ENCODE results near the gene TMEM52.

The TMEM52 gene

DNA sequence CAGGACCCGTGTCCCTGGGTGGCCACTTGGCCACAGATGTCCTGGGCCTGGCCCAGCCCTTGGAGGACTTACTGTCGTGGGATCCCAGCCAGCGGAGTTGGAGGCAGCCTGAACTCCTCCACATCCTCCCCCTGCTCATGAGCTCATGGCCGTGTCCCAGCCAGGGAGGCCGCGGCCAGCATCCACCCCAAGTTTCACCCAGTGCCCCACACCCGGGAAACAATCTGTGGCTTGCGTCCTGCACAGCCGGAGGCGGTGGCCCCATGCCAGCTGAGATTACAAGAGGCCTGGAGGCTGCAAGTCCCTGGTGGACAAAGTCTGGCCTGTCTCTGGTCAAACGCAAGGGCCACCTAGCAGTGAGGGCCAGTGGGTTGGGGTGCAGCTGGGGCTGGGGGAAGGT is 27.5 kb upstream of the TMEM52 start:
- no peak overlapping the region for H3K27ac ChIP-seq
- TF ChIP-seq, protein P1, sequence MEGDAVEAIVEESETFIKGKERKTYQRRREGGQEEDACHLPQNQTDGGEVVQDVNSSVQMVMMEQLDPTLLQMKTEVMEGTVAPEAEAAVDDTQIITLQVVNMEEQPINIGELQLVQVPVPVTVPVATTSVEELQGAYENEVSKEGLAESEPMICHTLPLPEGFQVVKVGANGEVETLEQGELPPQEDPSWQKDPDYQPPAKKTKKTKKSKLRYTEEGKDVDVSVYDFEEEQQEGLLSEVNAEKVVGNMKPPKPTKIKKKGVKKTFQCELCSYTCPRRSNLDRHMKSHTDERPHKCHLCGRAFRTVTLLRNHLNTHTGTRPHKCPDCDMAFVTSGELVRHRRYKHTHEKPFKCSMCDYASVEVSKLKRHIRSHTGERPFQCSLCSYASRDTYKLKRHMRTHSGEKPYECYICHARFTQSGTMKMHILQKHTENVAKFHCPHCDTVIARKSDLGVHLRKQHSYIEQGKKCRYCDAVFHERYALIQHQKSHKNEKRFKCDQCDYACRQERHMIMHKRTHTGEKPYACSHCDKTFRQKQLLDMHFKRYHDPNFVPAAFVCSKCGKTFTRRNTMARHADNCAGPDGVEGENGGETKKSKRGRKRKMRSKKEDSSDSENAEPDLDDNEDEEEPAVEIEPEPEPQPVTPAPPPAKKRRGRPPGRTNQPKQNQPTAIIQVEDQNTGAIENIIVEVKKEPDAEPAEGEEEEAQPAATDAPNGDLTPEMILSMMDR (IDR thresholded peaks at IDR 0.05) = no peak
- TF ChIP-seq ZFX (IDR thresholded peaks at IDR 0.05; ENCODE audit: borderline replicate concordance) = no peak

DNA sequence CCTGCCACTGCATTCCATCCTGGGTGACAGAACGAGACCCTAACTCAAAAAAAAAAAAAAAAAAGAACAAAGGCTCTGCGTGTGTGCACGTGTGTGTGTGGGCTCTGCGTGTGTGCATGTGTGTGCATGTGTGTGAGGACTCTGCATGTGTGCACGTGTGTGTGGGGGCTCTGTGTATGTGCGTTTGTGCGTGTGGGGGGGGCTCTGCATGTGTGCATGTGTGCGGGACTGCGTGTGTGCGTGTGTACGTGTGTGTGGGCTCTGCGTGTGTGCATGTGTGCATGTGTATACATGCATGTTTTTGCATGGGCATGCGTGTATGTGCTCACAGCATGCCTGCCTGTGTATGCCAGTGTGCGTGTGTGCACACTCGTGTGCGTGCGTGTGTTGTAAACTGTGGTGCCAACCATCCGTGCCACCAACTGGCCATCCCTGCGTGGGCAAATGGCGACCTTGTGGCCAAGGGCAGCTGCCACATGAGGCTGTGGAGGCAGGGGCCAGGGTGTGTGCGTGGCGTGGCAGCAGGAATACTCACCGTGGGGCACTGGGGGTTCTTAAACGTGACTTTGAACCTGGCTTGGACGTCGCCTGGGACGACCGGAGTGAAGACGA is 26.8 kb upstream of the TMEM52 start:
- no peak overlapping the region for H3K27ac ChIP-seq
- no peak for TF ChIP-seq ZFX (IDR thresholded peaks at IDR 0.05; ENCODE audit: borderline replicate concordance)
- TF ChIP-seq, protein P1 (IDR thresholded peaks at IDR 0.05) = no peak

DNA sequence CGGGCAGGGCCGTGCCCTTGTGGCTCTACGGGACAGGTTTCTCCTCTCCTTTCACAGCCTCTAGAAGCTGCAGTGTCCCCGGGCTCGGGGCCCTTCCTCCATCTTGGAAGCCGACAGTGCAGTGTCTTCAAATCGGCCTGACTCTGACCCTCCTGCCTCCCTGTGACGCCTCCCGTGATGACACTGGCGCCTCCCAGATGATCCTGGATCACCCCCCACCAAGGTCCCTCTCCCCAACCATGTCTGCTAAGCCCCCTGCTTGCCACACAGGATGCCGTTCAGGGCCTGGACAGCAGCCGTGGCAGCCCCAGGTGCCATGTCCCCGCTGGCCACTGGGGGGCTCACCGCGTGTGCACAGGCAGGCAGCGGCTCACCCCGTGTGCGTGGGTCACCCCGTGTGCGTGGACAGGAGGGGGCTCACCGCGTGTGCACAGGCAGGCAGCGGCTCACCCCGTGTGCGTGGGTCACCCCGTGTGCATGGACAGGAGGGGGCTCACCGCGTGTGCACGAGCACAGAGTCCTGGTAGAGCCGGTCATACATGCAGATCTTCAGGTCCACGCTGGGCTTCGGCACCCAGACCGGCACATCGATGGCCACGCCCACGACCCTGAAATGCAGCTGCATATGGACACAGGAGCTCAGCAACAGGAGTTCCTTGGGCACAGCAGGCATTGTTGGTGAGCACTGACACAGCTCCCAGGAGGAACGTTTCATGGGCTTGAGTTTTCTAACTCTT is 24.9 kb upstream of the TMEM52 start:
- TF ChIP-seq, protein P1 (IDR thresholded peaks at IDR 0.05) = peak; percentile 91
- no peak for TF ChIP-seq ZFX (IDR thresholded peaks at IDR 0.05; ENCODE audit: borderline replicate concordance)
- H3K27ac ChIP-seq = no peak overlapping the region

DNA sequence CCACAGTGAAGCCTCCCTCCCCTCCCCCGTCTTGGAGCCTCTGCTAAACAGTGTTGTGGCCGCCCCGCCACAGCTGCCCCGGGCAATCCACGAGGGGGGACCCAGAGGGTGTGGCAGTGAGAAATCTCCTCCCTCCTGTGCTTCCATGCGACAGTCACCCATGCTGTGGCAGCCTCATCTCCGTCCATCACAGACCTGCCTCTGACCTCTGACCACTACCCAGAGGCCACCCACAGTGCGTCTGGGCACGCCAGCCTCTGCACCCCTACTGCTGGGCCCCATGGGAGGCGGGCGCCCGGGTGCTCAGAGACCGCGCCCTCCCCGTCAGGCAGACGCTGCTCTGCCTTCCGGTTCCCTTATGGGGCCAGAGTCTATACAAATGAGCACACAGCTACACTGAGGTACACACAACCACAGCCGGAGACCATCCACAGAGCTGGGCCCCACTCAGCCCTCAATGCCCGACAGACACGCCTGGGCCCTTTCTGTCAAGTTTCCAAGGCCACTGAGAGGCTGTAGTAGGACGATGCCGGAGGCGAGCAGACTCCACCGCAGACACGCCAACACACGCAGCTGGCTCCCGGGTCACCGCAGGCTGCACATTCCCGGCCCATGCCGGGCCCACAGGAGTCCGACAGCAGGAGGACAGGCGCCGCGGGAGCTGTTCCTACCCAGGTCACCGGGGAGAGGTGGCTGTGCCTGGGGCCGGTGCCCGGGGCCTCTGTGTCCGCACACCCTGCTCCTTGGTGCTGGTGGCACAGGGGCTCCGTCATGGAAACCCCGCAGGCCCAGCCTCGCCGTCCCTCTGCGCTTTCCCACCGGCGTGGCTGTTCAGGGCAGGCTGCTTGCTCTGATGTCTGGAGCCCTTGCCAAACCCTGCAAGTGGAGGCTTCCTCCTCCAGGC is 23.9 kb upstream of the TMEM52 start:
- TF ChIP-seq, protein P1 (IDR thresholded peaks at IDR 0.05) = no peak
- no peak overlapping the region for H3K27ac ChIP-seq

DNA sequence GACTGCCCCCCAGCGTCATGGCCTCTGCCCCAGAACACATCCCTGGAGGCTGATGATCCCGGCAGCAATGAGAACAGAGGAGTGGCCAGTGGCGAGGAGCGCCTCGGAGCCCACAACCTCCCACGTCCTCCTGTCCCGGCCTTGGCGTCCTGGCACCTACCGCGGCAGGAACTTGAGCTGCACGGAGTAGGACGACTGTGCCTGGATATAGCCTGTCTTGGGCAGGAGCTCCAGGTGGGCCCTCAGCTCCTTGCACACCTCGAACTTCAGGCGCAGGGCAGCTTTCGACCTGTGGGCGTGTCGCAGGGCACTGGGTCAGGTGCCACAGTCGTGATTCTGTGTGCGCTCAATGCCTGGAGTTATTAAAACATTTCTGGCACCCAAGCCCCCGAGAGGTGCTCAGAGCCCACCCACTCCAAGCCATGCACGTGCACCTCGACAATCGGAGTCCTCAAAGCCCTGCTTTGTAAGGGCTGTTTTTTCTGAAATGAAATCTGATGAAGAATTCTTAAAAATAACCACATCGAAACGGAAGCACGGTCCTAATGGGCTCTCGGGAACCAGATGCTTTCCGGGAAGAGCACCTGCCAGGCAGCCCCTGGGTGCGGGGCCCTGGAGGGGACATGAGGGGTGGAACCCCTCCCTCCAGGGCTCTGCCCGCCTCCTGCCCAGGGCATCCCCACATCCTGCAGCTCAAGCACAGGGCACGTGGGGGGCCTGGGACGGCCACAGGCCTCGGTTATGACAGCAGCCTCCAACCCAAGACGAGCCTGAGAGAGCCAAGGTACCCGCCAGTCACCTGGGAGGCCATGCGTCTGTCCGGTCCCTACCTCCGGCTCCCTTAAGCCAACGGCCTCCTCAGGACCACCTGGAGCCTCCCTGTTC is 23.0 kb upstream of the TMEM52 start:
- no peak overlapping the region for H3K27ac ChIP-seq
- TF ChIP-seq, protein P1 (IDR thresholded peaks at IDR 0.05) = no peak
- TF ChIP-seq ZFX (IDR thresholded peaks at IDR 0.05; ENCODE audit: borderline replicate concordance) = no peak

DNA sequence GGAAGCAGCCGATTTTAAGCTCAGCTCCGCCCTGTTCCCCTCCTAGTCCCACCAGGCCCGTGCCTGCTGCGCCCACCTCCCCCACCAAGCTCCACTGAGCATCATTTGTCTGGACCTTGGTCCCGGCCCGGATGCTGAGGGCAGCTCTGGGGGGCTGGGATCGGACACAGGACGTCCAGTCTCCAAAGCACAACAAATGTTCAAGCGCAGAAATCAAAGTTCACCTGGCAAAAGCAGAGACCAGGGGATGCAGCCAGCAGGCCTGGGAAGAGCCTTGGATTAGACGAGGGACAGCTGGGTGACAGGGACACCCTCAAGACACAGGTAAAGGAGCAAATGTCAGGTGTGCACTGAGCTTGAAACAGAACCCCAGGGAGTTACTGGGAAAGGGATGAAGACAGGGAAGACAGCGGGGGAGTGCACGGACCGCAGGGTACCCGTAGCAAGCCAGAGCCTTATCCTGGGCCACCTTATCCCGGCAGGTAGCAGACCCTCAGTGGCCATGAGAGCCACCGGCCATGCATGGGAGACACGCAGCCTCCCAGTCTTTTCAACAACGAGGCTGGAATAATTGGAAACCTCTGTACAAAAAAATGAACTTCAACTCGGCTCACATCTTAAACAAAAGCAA is 22.2 kb upstream of the TMEM52 start:
- H3K27ac ChIP-seq = no peak overlapping the region
- TF ChIP-seq ZFX (IDR thresholded peaks at IDR 0.05; ENCODE audit: borderline replicate concordance) = no peak
- TF ChIP-seq, protein P1 (IDR thresholded peaks at IDR 0.05) = no peak
